ENCODE data around the gene FHAD1.

The FHAD1 gene

GRCh38 chr1:15308621-15309027, 61.6 kb downstream of the FHAD1 start:
- 89% methylated on average over 6 of the region's 6 CpGs for WGBS
- Histone ChIP-seq H3K18ac (ENCODE audit: low read depth in 1 of 2, low read length in 2 of 2) (no peak overlapping the region), H3K23ac (ENCODE audit: low read length in 2 of 2) (no peak overlapping the region), H4K8ac (ENCODE audit: low read length) (no peak overlapping the region), H3K27ac (ENCODE audit: low read length, poor library complexity, severe bottlenecking) (no peak overlapping the region), H4K91ac (ENCODE audit: low read length) (no peak overlapping the region), H3K4me1 (ENCODE audit: control insufficient read depth, insufficient read depth, low read depth, low read length) (peaks cover 6% of the 10 kb centered on the region), H3K4ac (ENCODE audit: low read depth in 1 of 2, low read length in 2 of 2) (no peak overlapping the region), H3K4me3 (ENCODE audit: insufficient read depth in 1 of 2, low read depth in 1 of 2, low read length in 2 of 2) (peak overlapping the region in 1 of 2 experiments; percentile 22), H2BK5ac (ENCODE audit: low read depth, low read length, poor library complexity, severe bottlenecking) (no peak overlapping the region), H3K9me3 (ENCODE audit: control insufficient read depth, low read length) (peaks cover 18% of the 10 kb centered on the region), H2AFZ (ENCODE audit: low read depth, low read length) (no peak overlapping the region), H3K36me3 (ENCODE audit: control insufficient read depth in 1 of 2, insufficient read depth in 2 of 2, low read depth in 1 of 2, low read length in 2 of 2) (no peaks in the 10 kb centered on the region), H3K79me1 (replicated peaks; ENCODE audit: low read length, poor library complexity, severe bottlenecking) (no peaks in the 10 kb centered on the region), H2BK12ac (ENCODE audit: low read length in 2 of 2) (no peak overlapping the region), H3K9ac (ENCODE audit: low read length) (no peak overlapping the region), H3K27me3 (ENCODE audit: control insufficient read depth in 1 of 2, insufficient read depth in 1 of 2, low read length in 2 of 2) (no peaks in the 10 kb centered on the region), H2BK120ac (ENCODE audit: low read depth, low read length) (no peak overlapping the region), H3K4me2 (ENCODE audit: low read length, poor library complexity, severe bottlenecking) (no peak overlapping the region), H2BK15ac (ENCODE audit: low read depth, poor library complexity, severe bottlenecking) (peak overlapping the region; percentile 18), H2AK5ac (ENCODE audit: low read length, severe bottlenecking) (no peak overlapping the region), H3K14ac (ENCODE audit: low read length in 2 of 2) (no peak overlapping the region)
- DNase-seq: no peak

GRCh38 chr1:15309687-15310086, 62.7 kb downstream of the FHAD1 start:
- H2AFZ ChIP-seq (ENCODE audit: low read depth, low read length): no peak overlapping the region
- no peaks in the 10 kb centered on the region for H3K79me1 ChIP-seq (replicated peaks; ENCODE audit: low read length, poor library complexity, severe bottlenecking)
- no peak overlapping the region for H2BK12ac ChIP-seq (ENCODE audit: low read length in 2 of 2)
- no peak overlapping the region for H3K4ac ChIP-seq (ENCODE audit: low read depth in 1 of 2, low read length in 2 of 2)
- no peak overlapping the region for H2BK120ac ChIP-seq (ENCODE audit: low read depth, low read length)
- no peak overlapping the region for H2BK5ac ChIP-seq (ENCODE audit: low read depth, low read length, poor library complexity, severe bottlenecking)
- 94% methylated on average over 10 of the region's 10 CpGs for WGBS
- no peak overlapping the region for H2BK15ac ChIP-seq (ENCODE audit: low read depth, poor library complexity, severe bottlenecking)
- H3K14ac ChIP-seq (ENCODE audit: low read length in 2 of 2): no peak overlapping the region
- no peak for DNase-seq
- H3K4me1 ChIP-seq (ENCODE audit: control insufficient read depth, insufficient read depth, low read depth, low read length): peaks cover 5% of the 10 kb centered on the region
- H3K9me3 ChIP-seq (ENCODE audit: control insufficient read depth, low read length): peaks cover 18% of the 10 kb centered on the region
- no peak overlapping the region for H3K4me3 ChIP-seq (ENCODE audit: insufficient read depth in 1 of 2, low read depth in 1 of 2, low read length in 2 of 2)
- H4K91ac ChIP-seq (ENCODE audit: low read length): no peak overlapping the region
- no peaks in the 10 kb centered on the region for H3K27me3 ChIP-seq (ENCODE audit: control insufficient read depth in 1 of 2, insufficient read depth in 1 of 2, low read length in 2 of 2)
- H3K18ac ChIP-seq (ENCODE audit: low read depth in 1 of 2, low read length in 2 of 2): no peak overlapping the region
- no peak overlapping the region for H2AK5ac ChIP-seq (ENCODE audit: low read length, severe bottlenecking)
- H3K36me3 ChIP-seq (ENCODE audit: control insufficient read depth in 1 of 2, insufficient read depth in 2 of 2, low read depth in 1 of 2, low read length in 2 of 2): no peaks in the 10 kb centered on the region
- H3K23ac ChIP-seq (ENCODE audit: low read length in 2 of 2): no peak overlapping the region
- no peak overlapping the region for H4K8ac ChIP-seq (ENCODE audit: low read length)
- no peak overlapping the region for H3K27ac ChIP-seq (ENCODE audit: low read length, poor library complexity, severe bottlenecking)
- H3K9ac ChIP-seq (ENCODE audit: low read length): no peak overlapping the region
- H3K4me2 ChIP-seq (ENCODE audit: low read length, poor library complexity, severe bottlenecking): no peak overlapping the region

GRCh38 chr1:15310544-15310943, 63.5 kb downstream of the FHAD1 start:
- no peak overlapping the region for H2BK120ac ChIP-seq (ENCODE audit: low read depth, low read length)
- H3K9ac ChIP-seq (ENCODE audit: low read length): no peak overlapping the region
- H3K4me2 ChIP-seq (ENCODE audit: low read length, poor library complexity, severe bottlenecking): no peak overlapping the region
- no peak overlapping the region for H2BK5ac ChIP-seq (ENCODE audit: low read depth, low read length, poor library complexity, severe bottlenecking)
- no peak overlapping the region for H4K8ac ChIP-seq (ENCODE audit: low read length)
- H3K27ac ChIP-seq (ENCODE audit: low read length, poor library complexity, severe bottlenecking): no peak overlapping the region
- no peak overlapping the region for H4K91ac ChIP-seq (ENCODE audit: low read length)
- no peaks in the 10 kb centered on the region for H3K27me3 ChIP-seq (ENCODE audit: control insufficient read depth in 1 of 2, insufficient read depth in 1 of 2, low read length in 2 of 2)
- H2BK15ac ChIP-seq (ENCODE audit: low read depth, poor library complexity, severe bottlenecking): no peak overlapping the region
- H2AFZ ChIP-seq (ENCODE audit: low read depth, low read length): no peak overlapping the region
- WGBS: 95% methylated on average over 7 of the region's 7 CpGs
- H3K9me3 ChIP-seq (ENCODE audit: control insufficient read depth, low read length): peaks cover 18% of the 10 kb centered on the region
- no peak overlapping the region for H3K4me3 ChIP-seq (ENCODE audit: insufficient read depth in 1 of 2, low read depth in 1 of 2, low read length in 2 of 2)
- no peak overlapping the region for H3K14ac ChIP-seq (ENCODE audit: low read length in 2 of 2)
- H3K4me1 ChIP-seq (ENCODE audit: control insufficient read depth, insufficient read depth, low read depth, low read length): peaks cover 2% of the 10 kb centered on the region
- no peaks in the 10 kb centered on the region for H3K79me1 ChIP-seq (replicated peaks; ENCODE audit: low read length, poor library complexity, severe bottlenecking)
- DNase-seq: no peak
- H3K18ac ChIP-seq (ENCODE audit: low read depth in 1 of 2, low read length in 2 of 2): no peak overlapping the region
- no peak overlapping the region for H3K23ac ChIP-seq (ENCODE audit: low read length in 2 of 2)
- H3K36me3 ChIP-seq (ENCODE audit: control insufficient read depth in 1 of 2, insufficient read depth in 2 of 2, low read depth in 1 of 2, low read length in 2 of 2): no peaks in the 10 kb centered on the region
- no peak overlapping the region for H2BK12ac ChIP-seq (ENCODE audit: low read length in 2 of 2)
- H2AK5ac ChIP-seq (ENCODE audit: low read length, severe bottlenecking): no peak overlapping the region
- no peak overlapping the region for H3K4ac ChIP-seq (ENCODE audit: low read depth in 1 of 2, low read length in 2 of 2)

- Histone ChIP-seq H2AFZ (ENCODE audit: low read depth, low read length) (peak overlapping the region; percentile 44), H3K18ac (ENCODE audit: low read depth in 1 of 2, low read length in 2 of 2) (no peak overlapping the region), H3K14ac (ENCODE audit: low read length in 2 of 2) (no peak overlapping the region), H3K4me2 (ENCODE audit: low read length, poor library complexity, severe bottlenecking) (no peak overlapping the region), H3K27me3 (ENCODE audit: control insufficient read depth in 1 of 2, insufficient read depth in 1 of 2, low read length in 2 of 2) (peaks cover 3 to 7% of the 10 kb centered on the region in 2 experiments), H3K79me1 (replicated peaks; ENCODE audit: low read length, poor library complexity, severe bottlenecking) (no peaks in the 10 kb centered on the region), H3K36me3 (ENCODE audit: control insufficient read depth in 1 of 2, insufficient read depth in 2 of 2, low read depth in 1 of 2, low read length in 2 of 2) (no peaks in the 10 kb centered on the region), H2AK5ac (ENCODE audit: low read length, severe bottlenecking) (no peak overlapping the region), H2BK15ac (ENCODE audit: low read depth, poor library complexity, severe bottlenecking) (no peak overlapping the region), H3K9me3 (ENCODE audit: control insufficient read depth, low read length) (peaks cover 18% of the 10 kb centered on the region), H2BK5ac (ENCODE audit: low read depth, low read length, poor library complexity, severe bottlenecking) (no peak overlapping the region), H4K91ac (ENCODE audit: low read length) (no peak overlapping the region), H4K8ac (ENCODE audit: low read length) (no peak overlapping the region), H2BK12ac (ENCODE audit: low read length in 2 of 2) (no peak overlapping the region), H3K23ac (ENCODE audit: low read length in 2 of 2) (no peak overlapping the region), H3K9ac (ENCODE audit: low read length) (no peak overlapping the region), H2BK120ac (ENCODE audit: low read depth, low read length) (no peak overlapping the region), H3K4me1 (ENCODE audit: control insufficient read depth, insufficient read depth, low read depth, low read length) (peaks cover 2% of the 10 kb centered on the region), H3K27ac (ENCODE audit: low read length, poor library complexity, severe bottlenecking) (no peak overlapping the region), H3K4ac (ENCODE audit: low read depth in 1 of 2, low read length in 2 of 2) (no peak overlapping the region), H3K4me3 (ENCODE audit: insufficient read depth in 1 of 2, low read depth in 1 of 2, low read length in 2 of 2) (no peak overlapping the region)
- 89% methylated on average over 12 of the region's 13 CpGs for WGBS
- DNase-seq: no peak
Observed at GRCh38 chr1:15311122-15311822, 64.2 kb downstream of the FHAD1 start.

Measured in mesenchymal stem cell (in vitro differentiated cells and primary cell).